HepG2 (cell line): ENCODE data around the gene MRPL38. TPM values are rescaled to one million over a fixed set of nuclear protein-coding genes. Genes with fewer than 3 reads are reported as not detected.

Experiments used
- CCAR2 ChIP-seq: fragments of 200-400 bp; formaldehyde crosslinking; optimal IDR thresholded peaks from 2 replicates; pipeline ENCODE3; 2018; ENCODE audit warnings: low read depth, mild to moderate bottlenecking, low read length, moderate library complexity
- GTF2F1 ChIP-seq: fragments of 150-350 bp; IDR thresholded peaks from 2 replicates; pipeline ENCODE4 v1.6.1; 2014; ENCODE audit warnings: low read length
- HINFP ChIP-seq: sonication (generic); formaldehyde crosslinking; IDR thresholded peaks from 2 replicates; pipeline ENCODE4 v1.4.0; 2020; ENCODE audit warnings: low read depth, mild to moderate bottlenecking, missing genetic modification reagents
- KDM2A ChIP-seq: sonication (generic); formaldehyde crosslinking; IDR thresholded peaks from 2 replicates; pipeline ENCODE4 v1.4.0; 2020; ENCODE audit warnings: low read depth, missing genetic modification reagents, borderline replicate concordance
- MTA1 ChIP-seq: sonication (generic); formaldehyde crosslinking; IDR thresholded peaks from 2 replicates; pipeline ENCODE4 v1.4.0; 2020; ENCODE audit warnings: missing genetic modification reagents, mild to moderate bottlenecking, borderline replicate concordance
- RARA ChIP-seq: IDR thresholded peaks from 2 replicates; pipeline ENCODE4 v1.6.1; 2016; ENCODE audit warnings: missing genetic modification reagents, missing compliant biosample characterization
- U2AF2 ChIP-seq: fragments of 200-400 bp; formaldehyde crosslinking; IDR thresholded peaks from 2 replicates; pipeline ENCODE4 v1.6.1; 2017; ENCODE audit warnings: low read depth, mild to moderate bottlenecking, low read length
- ZBTB26 ChIP-seq: IDR thresholded peaks from 2 replicates; pipeline ENCODE4 v1.6.1; 2016; ENCODE audit warnings: missing compliant biosample characterization, missing genetic modification reagents, borderline replicate concordance
- ZEB1 ChIP-seq: IDR thresholded peaks from 2 replicates; pipeline ENCODE4 v1.6.1; 2012; ENCODE audit warnings: mild to moderate bottlenecking, low read depth, inconsistent platforms; ENCODE audit not compliant: insufficient replicate concordance
- ZFP1 ChIP-seq: IDR thresholded peaks from 2 replicates; pipeline ENCODE4 v1.6.1; 2016
- ZNF275 ChIP-seq: sonication (generic); formaldehyde crosslinking; IDR thresholded peaks from 2 replicates; pipeline ENCODE4 v1.8.0; 2022; ENCODE audit warnings: missing genetic modification reagents, mild to moderate bottlenecking, inconsistent platforms, borderline replicate concordance
- ZNF367 ChIP-seq: sonication (generic); formaldehyde crosslinking; IDR thresholded peaks from 2 replicates; pipeline ENCODE4 v1.4.0; 2020; ENCODE audit warnings: missing genetic modification reagents, borderline replicate concordance
- ZNF564 ChIP-seq: sonication (generic); formaldehyde crosslinking; IDR thresholded peaks from 2 replicates; pipeline ENCODE4 v1.8.1; 2023; ENCODE audit warnings: mild to moderate bottlenecking, missing genetic modification reagents
- ZNF629 ChIP-seq: sonication (generic); formaldehyde crosslinking; conservative IDR thresholded peaks from 2 replicates; pipeline ENCODE4 v1.5.0; 2020; ENCODE audit warnings: missing genetic modification reagents
- ZNF83 ChIP-seq: sonication (generic); formaldehyde crosslinking; IDR thresholded peaks from 2 replicates; pipeline ENCODE4 v1.4.0; 2020; ENCODE audit warnings: missing genetic modification reagents, mild to moderate bottlenecking, borderline replicate concordance
- ZNF841 ChIP-seq: sonication (generic); formaldehyde crosslinking; IDR thresholded peaks from 2 replicates; pipeline ENCODE4 v1.8.1; 2023; ENCODE audit warnings: missing genetic modification reagents, borderline replicate concordance
- polyA plus RNA-seq, 8 experiments: library from polyadenylated mRNA; depleted of rRNA in 3 of 8; stranded (reverse) in 7 of 8; unstranded in 1 of 8; fragments of >200 nt; fragmentation: Illumina TruSeq in 4 of 8; extraction: Trizol in 4 of 8; gene quantifications; 2 replicates each; pipeline versions ENCODE4 v1.2.1 to v1.2.3, GENCODE V29; 2011 to 2016; ENCODE audit warnings: low read depth in 4 of 8, missing spikeins in 1 of 8, mixed read lengths in 1 of 8; ENCODE audit not compliant: insufficient read depth in 1 of 8
- total RNA-seq, 5 experiments: library from RNA; depleted of rRNA; stranded (reverse); fragments of >200 nt; fragmentation: Illumina TruSeq; extraction: Trizol; gene quantifications; 2 replicates each; pipeline ENCODE4 v1.2.3, GENCODE V29; 2016; ENCODE audit warnings: low read depth in 1 of 5
- TF ChIP-seq, protein P1 (sequence below): sonication (generic); formaldehyde crosslinking; IDR thresholded peaks from 2 replicates; pipeline ENCODE4 v1.4.0; 2020; ENCODE audit warnings: missing genetic modification reagents
- TF ChIP-seq, protein P2 (sequence below): sonication (generic); formaldehyde crosslinking; IDR thresholded peaks from 2 replicates; pipeline ENCODE4 v1.5.0; 2020; ENCODE audit warnings: mild to moderate bottlenecking, missing genetic modification reagents, borderline replicate concordance
- TF ChIP-seq, protein P3 (sequence below): sonication (generic); formaldehyde crosslinking; IDR thresholded peaks from 2 replicates; pipeline ENCODE4 v1.4.0; 2020; ENCODE audit warnings: missing genetic modification reagents, borderline replicate concordance

Gene MRPL38
- total and polyA plus RNA-seq, 2 of the 13 experiments (the other 11 are each of a cell fraction or from before 2014, with no cell fraction given), result 83.7 to 125 TPM

GRCh38 chr17:75877752-75878173 lies 26.9 kb downstream of the MRPL38 start (continued):
- peak; percentile 58 for TF ChIP-seq ZNF629
- no peak for TF ChIP-seq ZFP1 (CRISPR knock-in tag)
- no peak for TF ChIP-seq ZNF564
- 0 out of 2 replicates have a peak, but pooled peaks have one; percentile 40 for TF ChIP-seq GTF2F1
- TF ChIP-seq ZNF367 (CRISPR knock-in tag), result no peak
- no peak for TF ChIP-seq ZEB1
- peak; percentile 65 for TF ChIP-seq KDM2A
- TF ChIP-seq CCAR2, result no peak
- TF ChIP-seq HINFP (CRISPR knock-in tag), result 0 out of 2 replicates have a peak, but pooled peaks have one; percentile 76
- TF ChIP-seq ZBTB26 (CRISPR knock-in tag), result no peak
- no peak for TF ChIP-seq U2AF2
- TF ChIP-seq, protein P1, sequence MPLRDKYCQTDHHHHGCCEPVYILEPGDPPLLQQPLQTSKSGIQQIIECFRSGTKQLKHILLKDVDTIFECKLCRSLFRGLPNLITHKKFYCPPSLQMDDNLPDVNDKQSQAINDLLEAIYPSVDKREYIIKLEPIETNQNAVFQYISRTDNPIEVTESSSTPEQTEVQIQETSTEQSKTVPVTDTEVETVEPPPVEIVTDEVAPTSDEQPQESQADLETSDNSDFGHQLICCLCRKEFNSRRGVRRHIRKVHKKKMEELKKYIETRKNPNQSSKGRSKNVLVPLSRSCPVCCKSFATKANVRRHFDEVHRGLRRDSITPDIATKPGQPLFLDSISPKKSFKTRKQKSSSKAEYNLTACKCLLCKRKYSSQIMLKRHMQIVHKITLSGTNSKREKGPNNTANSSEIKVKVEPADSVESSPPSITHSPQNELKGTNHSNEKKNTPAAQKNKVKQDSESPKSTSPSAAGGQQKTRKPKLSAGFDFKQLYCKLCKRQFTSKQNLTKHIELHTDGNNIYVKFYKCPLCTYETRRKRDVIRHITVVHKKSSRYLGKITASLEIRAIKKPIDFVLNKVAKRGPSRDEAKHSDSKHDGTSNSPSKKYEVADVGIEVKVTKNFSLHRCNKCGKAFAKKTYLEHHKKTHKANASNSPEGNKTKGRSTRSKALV, result peak; percentile 95
- TF ChIP-seq, protein P2, sequence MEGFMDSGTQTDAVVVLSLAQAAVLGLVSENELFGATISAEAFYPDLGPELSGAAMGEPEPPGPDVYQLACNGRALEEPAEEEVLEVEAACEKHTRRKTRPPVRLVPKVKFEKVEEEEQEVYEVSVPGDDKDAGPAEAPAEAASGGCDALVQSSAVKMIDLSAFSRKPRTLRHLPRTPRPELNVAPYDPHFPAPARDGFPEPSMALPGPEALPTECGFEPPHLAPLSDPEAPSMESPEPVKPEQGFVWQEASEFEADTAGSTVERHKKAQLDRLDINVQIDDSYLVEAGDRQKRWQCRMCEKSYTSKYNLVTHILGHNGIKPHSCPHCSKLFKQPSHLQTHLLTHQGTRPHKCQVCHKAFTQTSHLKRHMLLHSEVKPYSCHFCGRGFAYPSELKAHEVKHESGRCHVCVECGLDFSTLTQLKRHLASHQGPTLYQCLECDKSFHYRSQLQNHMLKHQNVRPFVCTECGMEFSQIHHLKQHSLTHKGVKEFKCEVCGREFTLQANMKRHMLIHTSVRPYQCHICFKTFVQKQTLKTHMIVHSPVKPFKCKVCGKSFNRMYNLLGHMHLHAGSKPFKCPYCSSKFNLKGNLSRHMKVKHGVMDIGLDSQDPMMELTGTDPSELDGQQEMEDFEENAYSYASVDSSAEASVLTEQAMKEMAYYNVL (CRISPR knock-in tag), result no peak; the same call in 1 of the 2 replicates
- TF ChIP-seq, protein P3, sequence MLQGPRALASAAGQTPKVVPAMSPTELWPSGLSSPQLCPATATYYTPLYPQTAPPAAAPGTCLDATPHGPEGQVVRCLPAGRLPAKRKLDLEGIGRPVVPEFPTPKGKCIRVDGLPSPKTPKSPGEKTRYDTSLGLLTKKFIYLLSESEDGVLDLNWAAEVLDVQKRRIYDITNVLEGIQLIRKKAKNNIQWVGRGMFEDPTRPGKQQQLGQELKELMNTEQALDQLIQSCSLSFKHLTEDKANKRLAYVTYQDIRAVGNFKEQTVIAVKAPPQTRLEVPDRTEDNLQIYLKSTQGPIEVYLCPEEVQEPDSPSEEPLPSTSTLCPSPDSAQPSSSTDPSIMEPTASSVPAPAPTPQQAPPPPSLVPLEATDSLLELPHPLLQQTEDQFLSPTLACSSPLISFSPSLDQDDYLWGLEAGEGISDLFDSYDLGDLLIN (CRISPR knock-in tag), result peak; percentile 94
- TF ChIP-seq ZNF83 (CRISPR knock-in tag), result no peak
- no peak for TF ChIP-seq MTA1 (CRISPR knock-in tag)
- TF ChIP-seq ZNF275 (CRISPR knock-in tag), result no peak; the same call in none of the 2 replicates
- TF ChIP-seq ZNF841 (CRISPR knock-in tag), result peak; percentile 83; the same call in 1 of the 2 replicates
- 0 out of 2 replicates have a peak, but pooled peaks have one; percentile 7 for TF ChIP-seq RARA (CRISPR knock-in tag)
